Skin of body (tissue), 2 donors: ENCODE results near the gene NHERF2. TPM values are rescaled to one million over a fixed set of nuclear protein-coding genes. Genes with fewer than 3 reads are reported as not detected.
A peak's percentile ranks its signal among the peaks of the same experiment; 100 is the strongest.
"Not testable (repeated sequence)": the region's sequence is repeated elsewhere in the genome, so short reads cannot be mapped to it uniquely, and the experiment has no call there.

Experiments used
- DNase-seq: peaks from one replicate; lab custom pipeline; 2025; lab: John Stamatoyannopoulos, UW
- total RNA-seq: library from RNA; depleted of rRNA; stranded (reverse); fragments of >200 nt; gene quantifications from one replicate; pipeline ENCODE4 v1.2.3, GENCODE V29; 2014

The NHERF2 gene
- total RNA-seq, 1 donor from 2014 or later: 20.1 TPM

- DNase-seq: no peak
These were observed 615 bp downstream of the NHERF2 start for GRCh38 chr16:2027024-2028010.

DNA sequence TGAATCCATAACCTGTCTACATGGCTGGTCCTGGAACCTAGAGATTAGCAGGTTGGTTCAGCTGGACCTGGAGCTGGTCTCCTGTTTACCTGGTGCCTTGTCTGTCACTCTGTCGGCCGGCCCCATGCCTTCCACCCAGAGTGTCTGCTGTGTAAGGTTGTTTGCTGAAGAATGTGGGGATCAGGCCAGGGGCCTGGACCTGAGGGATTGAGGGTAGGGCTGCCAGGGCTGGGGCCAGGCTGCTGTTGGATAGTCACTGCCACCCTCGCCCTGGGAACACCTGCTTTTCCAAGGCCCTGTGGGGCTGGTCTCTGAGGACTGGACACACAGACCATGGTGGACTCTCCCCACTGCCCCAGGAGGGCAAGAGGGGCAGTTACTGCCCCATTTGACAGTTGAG is 1.4 kb downstream of the NHERF2 start:
- DNase-seq: no peak

DNA sequence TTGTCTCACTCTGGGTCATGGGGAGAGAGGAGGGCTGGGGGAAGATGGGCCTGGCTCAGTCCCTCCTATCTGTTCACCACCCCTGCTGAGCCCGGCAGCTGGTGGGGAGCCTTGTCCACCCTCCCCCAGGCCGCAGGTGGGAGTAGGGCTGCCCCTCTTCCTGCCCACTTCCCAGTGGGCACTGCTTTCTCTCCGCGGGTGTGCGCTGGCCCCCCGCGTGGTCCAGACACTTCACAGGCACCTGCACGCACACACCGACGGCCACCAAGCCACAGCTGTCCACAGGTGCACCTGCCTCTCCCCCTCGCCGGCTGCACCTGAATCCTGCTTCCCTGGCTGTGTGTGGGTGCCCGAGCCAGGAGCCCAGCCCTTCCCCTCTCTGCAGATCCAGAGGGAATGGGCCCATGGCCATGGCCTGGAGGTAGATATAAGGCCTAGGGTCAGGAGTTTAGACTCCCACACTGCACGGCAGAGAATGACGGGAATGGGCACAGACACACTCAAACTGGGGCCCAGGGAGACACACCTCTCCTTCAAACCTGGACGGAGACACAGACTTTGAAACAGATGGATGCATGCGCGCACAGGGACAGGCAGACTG is 2.0 kb downstream of the NHERF2 start:
- no peak for DNase-seq

DNA sequence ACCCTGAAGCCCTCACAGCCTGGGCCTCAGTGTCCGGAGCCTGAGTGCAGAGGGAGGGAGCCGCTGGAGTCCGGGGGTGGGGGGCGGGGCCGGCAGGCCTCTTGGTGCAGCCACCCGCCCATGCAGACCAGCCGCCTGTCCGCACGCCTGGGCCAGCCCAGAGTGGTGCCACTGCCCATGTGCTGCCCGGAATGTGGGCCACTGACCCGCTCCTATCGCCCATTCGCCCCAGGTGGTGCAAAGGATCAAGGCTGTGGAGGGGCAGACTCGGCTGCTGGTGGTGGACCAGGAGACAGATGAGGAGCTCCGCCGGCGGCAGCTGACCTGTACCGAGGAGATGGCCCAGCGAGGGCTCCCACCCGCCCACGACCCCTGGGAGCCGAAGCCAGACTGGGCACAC is 2.6 kb downstream of the NHERF2 start:
- no peak for DNase-seq

DNA sequence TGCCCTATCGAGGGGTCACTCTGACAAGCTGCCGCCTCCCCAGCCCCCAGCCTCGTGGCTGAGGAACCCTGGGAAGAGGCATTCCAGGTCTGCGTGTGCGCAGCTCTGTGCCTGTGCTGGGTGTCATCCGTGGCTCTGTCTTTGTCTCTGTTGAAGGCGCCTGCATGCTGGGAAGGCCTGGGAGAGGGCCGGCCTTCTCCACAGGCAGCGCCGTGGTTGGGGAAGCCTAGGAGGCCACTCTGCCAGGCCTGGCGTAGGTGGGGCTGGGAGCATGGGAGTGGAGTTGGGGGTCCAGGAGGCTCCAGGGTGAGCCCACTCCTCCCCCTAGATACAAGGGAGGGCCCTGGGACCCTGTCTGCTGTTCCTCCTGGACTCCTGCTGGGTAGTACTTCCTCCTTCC is 3.3 kb downstream of the NHERF2 start:
- no peak for DNase-seq

- DNase-seq: no peak
These were observed 4.4 kb downstream of the NHERF2 start for GRCh38 chr16:2031081-2031577.

DNA sequence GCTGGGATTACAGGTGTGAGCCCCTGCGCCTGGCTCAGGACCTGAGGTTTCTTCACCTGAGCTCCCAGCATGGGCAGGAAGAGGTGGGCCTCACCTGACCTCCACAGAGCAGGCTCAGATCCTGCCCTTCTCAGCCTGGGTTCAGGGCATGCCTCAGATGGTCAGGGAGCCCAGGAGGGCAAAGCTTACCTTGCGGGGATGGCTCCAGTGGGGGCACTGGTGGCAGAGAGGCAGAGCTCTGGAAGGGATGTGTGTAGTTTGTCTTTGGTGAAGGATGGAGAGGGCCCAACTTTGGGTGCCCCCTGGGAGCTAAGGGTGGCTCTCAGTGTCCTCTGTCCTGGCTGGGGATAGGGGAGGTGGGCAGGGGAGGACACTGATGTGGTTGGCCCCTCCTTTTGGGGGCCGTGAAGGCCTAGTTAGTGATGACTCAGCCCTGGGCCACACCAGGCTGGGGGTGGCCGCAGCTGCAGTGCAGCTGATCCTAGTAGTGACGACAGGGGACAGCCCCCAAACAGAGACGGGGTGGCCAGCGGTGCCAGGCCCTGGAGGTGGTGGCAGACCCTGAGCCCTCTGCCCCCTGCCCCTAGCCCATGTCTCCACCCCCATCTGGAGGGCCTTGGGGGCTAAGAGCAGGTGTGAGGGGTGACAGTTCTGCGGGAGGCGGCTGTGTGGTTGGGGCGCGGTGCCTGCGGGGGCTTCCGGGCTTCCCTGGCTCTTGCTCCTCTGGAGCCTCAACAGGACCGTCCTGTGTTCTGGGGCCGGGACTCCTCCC is 5.8 kb downstream of the NHERF2 start:
- DNase-seq: no peak

DNA sequence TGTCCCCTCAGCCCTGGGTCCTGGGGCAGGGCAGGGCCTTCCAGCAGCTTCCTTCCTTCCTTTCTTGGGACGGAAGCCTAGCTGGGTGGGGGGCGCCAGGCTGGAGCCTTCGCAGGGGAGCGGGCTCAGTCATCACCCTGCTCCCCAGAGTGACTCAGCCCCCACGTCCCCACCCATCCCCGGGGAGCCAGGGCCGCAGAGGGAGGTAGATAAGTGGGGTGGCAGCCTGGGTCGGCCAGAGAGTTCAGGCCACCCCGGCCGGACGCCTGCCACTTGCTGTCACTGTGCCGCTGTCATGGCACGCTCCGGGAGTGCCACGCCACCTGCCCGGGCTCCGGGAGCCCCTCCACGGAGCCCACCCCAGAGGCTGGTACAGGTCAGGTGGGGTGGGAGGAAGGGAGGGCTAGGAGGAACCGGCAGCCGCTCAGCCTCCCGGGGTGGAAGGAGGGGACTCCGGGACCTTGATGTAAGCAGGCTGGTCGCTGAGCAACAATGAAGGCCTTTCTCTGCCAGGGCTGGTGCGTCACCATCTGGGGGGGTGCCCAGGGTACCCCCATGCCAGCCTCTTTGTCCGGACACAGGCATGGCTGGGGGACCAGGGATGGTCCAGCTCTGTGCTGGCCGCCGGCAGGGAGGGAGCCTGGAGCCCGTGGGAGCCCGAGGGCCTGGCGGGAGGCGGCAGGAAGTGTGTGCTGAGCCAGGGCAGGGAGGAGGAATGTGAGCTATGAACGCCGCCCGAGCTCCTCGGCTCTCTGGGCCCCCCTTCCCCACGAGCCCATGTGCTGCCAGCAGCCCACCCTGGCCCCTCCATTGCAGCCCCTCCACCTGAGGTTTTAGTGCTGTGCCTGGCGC is 6.6 kb downstream of the NHERF2 start:
- DNase-seq: peak; percentile 68

GRCh38 chr16:2033909-2034695 is 7.4 kb downstream of the NHERF2 start:
- not testable (repeated sequence) for DNase-seq

DNA sequence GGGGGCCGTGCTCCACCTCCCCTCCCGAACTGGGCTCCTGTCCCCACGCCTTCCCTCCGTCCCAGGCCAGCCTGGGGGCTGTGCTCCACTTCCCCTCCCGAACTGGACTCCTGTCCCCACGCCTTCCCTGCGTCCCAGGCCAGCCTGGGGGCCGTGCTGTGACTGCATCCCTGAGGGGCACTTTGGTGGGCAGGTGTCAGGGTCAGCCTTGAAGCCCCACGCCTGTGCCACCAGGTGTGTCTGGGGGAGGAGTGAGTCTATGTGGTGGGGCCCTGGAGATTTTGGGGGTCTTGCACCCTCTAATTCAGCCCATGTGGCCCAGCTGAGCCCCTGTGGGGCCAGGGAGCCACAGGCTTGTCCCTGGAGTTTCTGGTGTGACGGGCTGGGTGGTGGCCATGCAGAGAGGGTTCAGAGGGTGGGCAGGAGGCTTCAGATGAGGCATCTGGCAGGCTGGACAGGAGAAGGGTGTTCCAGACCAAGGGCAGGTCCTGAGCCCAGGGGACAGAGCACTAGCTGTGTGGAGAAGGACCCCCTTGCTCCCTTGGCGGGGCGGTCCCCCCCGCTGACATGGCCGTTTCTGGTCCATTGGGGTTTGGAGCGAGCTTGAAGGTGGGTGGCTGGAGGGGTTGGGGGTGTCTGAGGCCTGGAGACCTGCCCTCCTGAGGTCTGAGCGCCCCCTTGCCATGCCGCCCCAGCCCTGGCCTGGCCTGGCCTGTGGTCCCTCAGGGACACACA is 8.2 kb downstream of the NHERF2 start:
- no peak for DNase-seq

GRCh38 chr16:2035431-2036199 is 8.9 kb downstream of the NHERF2 start:
- DNase-seq: no peak

- DNase-seq: no peak
These were observed 9.7 kb downstream of the NHERF2 start for GRCh38 chr16:2036200-2036966.

GRCh38 chr16:2037115-2037514 is 10.4 kb downstream of the NHERF2 start:
- DNase-seq: no peak

GRCh38 chr16:2037647-2038381 is 11.1 kb downstream of the NHERF2 start:
- DNase-seq: no peak

GRCh38 chr16:2038382-2039231 is 11.9 kb downstream of the NHERF2 start:
- peak; percentile 81 for DNase-seq
